Activated naive CD4-positive, alpha-beta T cell treated with anti-CD3 and anti-CD28 coated beads, Interleukin-2, amount 50 U/mL, for 24 hours (primary cell): ENCODE measurements around the gene SLC25A26.
"Not testable (repeated sequence)": the region's sequence is repeated elsewhere in the genome, so short reads cannot be mapped to it uniquely, and the experiment has no call there.

Experiments
- H3K27ac Mint-ChIP-seq: one replicate; pipeline ENCODE4 v1.8.0; 2021; ENCODE audit warnings: mild to moderate bottlenecking, mixed read lengths
- H3K27me3 Mint-ChIP-seq: one replicate; pipeline ENCODE4 v1.8.0; 2021; ENCODE audit warnings: mixed read lengths
- H3K36me3 Mint-ChIP-seq: one replicate; pipeline ENCODE4 v1.8.0; 2021; ENCODE audit warnings: mixed read lengths
- H3K4me1 Mint-ChIP-seq: one replicate; pipeline ENCODE4 v1.8.0; 2021; ENCODE audit warnings: mixed read lengths
- H3K4me3 Mint-ChIP-seq: one replicate; pipeline ENCODE4 v1.8.0; 2021; ENCODE audit warnings: mild to moderate bottlenecking, mixed read lengths
- H3K9me3 Mint-ChIP-seq: one replicate; pipeline ENCODE4 v1.8.0; 2021; ENCODE audit warnings: mixed read lengths

Gene SLC25A26

DNA sequence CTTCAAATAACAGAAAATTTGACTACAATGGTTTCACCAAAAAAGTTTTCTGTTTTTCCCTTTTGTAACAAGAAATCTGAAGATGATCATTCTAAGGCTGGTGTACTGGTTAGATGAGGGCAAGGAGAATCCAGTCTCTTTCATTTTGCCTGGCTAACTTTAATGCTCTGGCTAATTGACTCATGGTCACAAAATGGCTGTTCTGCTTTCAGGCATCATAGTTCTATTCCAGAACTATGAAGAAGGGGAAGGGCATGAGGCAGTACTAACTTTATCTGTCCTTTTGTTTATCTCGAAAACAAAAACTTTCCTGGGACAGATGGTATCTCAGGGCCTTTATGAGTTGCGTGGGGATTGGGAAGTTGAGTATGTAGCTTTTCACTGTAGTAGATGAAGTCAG, 50.4 kb downstream of the SLC25A26 start:
- Mint-ChIP-seq H3K27me3 (no peaks in the 10 kb centered on the region), H3K36me3 (peaks cover 12% of the 10 kb centered on the region), H3K9me3 (no peaks in the 10 kb centered on the region), H3K27ac (no peak overlapping the region), H3K4me1 (peaks cover 14% of the 10 kb centered on the region), H3K4me3 (no peak overlapping the region)

GRCh38 chr3:66272016-66272415, 51.2 kb downstream of the SLC25A26 start:
- H3K9me3 Mint-ChIP-seq = no peaks in the 10 kb centered on the region
- no peak overlapping the region for H3K4me3 Mint-ChIP-seq
- H3K27ac Mint-ChIP-seq = no peak overlapping the region
- H3K36me3 Mint-ChIP-seq = peaks cover 11% of the 10 kb centered on the region
- peaks cover 22% of the 10 kb centered on the region for H3K4me1 Mint-ChIP-seq
- no peaks in the 10 kb centered on the region for H3K27me3 Mint-ChIP-seq

DNA sequence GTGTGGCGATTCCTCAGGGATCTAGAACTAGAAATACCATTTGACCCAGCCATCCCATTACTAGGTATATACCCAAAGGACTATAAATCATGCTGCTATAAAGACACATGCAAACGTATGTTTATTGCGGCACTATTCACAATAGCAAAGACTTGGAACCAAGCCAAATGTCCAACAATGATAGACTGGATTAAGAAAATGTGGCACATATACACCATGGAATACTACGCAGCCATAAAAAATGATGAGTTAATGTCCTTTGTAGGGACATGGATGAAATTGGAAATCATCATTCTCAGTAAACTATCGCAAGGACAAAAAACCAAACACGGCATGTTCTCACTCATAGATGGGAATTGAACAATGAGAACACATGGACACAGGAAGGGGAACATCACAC, 54.0 kb downstream of the SLC25A26 start:
- H3K4me3 Mint-ChIP-seq, H3K36me3 Mint-ChIP-seq, H3K27ac Mint-ChIP-seq, H3K9me3 Mint-ChIP-seq, H3K27me3 Mint-ChIP-seq: not testable (repeated sequence)
- peaks cover 36% of the 10 kb centered on the region for H3K4me1 Mint-ChIP-seq

DNA sequence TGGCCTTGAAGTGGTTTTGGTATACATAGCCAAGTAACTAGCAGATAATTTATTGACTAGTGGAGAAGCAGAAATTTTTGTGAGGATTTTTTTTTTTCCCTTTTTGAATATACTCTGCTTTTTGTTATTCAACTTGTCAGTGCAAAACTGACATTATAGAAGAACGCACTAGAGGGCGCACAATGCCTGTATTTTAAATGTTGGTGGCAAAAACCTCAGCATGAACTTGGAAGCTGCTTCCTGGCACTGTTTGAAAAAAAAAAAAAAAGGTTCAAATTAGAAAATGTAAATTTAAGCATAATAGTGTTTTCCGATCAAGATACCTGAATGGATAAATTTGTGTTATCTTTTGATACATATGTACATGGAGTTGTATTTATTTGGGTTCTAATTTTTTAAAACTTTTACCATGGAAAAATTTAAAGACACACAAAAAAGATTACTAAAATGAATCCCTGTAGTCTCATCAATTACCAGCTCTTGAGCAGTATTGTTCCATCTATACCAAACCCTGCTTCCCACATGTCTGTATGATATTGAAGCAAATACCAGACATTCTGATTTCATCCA, 56.0 kb downstream of the SLC25A26 start:
- no peak overlapping the region for H3K4me3 Mint-ChIP-seq
- H3K4me1 Mint-ChIP-seq = peaks cover 41% of the 10 kb centered on the region
- H3K27ac Mint-ChIP-seq = no peak overlapping the region
- no peaks in the 10 kb centered on the region for H3K27me3 Mint-ChIP-seq
- H3K9me3 Mint-ChIP-seq = no peaks in the 10 kb centered on the region
- peaks cover 6% of the 10 kb centered on the region for H3K36me3 Mint-ChIP-seq

DNA sequence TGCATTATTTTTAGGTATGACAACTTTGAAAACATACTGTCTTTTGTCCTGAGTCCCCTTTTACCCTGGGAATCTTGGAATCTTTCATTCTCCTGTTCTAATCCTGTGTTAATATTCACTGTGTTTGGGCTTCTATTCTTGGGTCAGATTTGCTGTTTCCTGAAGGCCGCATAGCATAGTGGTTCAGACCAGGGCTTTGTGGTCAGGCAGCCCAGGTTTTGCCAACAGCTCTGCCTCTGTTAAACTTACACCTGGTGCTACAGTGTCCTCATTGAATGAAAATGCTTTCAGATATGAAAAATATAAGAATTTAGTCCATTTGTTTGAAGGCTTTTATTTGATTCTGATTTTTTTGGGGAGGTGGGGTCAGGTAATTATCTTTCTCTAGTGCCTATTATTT, 58.4 kb downstream of the SLC25A26 start:
- Mint-ChIP-seq H3K4me1 (peaks cover 41% of the 10 kb centered on the region), H3K4me3 (no peak overlapping the region), H3K27me3 (no peaks in the 10 kb centered on the region), H3K27ac (no peak overlapping the region), H3K36me3 (peaks cover 1% of the 10 kb centered on the region), H3K9me3 (no peaks in the 10 kb centered on the region)

DNA sequence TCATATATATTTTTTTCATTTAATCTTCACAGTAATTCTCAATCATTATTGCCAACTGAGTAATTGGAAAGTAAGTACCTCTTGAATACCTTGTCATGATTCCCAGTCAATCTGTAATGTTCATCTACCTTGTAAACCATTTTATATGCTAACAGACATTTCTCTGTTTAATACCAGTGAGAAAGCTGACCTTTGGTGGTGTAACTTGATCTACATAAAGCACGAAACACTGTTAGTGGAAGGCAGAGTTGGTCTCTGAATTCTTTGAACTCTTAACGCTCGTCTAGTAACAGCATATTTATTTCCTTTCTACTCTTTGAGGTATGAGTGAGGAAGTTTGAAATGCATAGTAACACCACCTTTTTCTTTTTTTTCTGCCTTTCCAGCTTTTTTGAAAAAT, 59.5 kb downstream of the SLC25A26 start:
- Mint-ChIP-seq H3K27me3 (no peaks in the 10 kb centered on the region), H3K36me3 (peaks cover 1% of the 10 kb centered on the region), H3K9me3 (no peaks in the 10 kb centered on the region), H3K27ac (no peak overlapping the region), H3K4me3 (peak overlapping the region; percentile 64), H3K4me1 (peaks cover 45% of the 10 kb centered on the region)

GRCh38 chr3:66291922-66292321, 71.1 kb downstream of the SLC25A26 start:
- not testable (repeated sequence) for H3K27ac Mint-ChIP-seq, H3K27me3 Mint-ChIP-seq, H3K9me3 Mint-ChIP-seq, H3K4me3 Mint-ChIP-seq
- H3K4me1 Mint-ChIP-seq = peaks cover 61% of the 10 kb centered on the region
- peaks cover 18% of the 10 kb centered on the region for H3K36me3 Mint-ChIP-seq

DNA sequence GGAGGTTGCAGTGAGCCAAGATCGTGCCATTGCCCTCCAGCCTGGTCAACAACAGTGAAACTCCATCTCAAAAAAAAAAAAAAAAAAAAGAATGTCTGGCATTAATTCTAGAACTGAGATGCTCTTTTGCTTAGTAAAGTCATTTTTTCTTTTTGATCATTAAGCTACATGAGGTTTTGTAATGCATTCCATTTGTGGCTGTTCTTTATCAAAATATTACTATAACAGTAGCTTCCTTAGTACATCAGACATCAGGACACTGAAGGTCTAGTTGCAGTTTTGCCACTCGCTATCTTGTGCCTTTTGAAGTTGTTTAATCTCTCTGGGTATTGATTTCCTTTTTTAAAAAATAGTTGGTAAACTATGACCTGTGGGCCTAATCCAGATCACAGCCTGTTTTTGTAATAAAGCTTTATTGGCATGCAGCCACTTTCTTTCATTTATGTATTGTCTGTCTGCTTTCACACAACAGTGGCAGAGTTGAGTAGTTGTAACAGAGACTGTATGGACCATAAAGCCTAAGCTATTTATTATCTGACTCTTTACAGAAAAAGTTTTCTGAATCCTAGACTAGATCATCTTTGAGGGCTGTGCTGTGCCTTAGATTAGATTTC, 76.6 kb downstream of the SLC25A26 start:
- Mint-ChIP-seq H3K27ac (peak overlapping the region; percentile 52), H3K36me3 (peaks cover 7% of the 10 kb centered on the region), H3K4me3 (peak overlapping the region; percentile 15), H3K27me3 (no peaks in the 10 kb centered on the region), H3K9me3 (no peaks in the 10 kb centered on the region), H3K4me1 (peaks cover 69% of the 10 kb centered on the region)

DNA sequence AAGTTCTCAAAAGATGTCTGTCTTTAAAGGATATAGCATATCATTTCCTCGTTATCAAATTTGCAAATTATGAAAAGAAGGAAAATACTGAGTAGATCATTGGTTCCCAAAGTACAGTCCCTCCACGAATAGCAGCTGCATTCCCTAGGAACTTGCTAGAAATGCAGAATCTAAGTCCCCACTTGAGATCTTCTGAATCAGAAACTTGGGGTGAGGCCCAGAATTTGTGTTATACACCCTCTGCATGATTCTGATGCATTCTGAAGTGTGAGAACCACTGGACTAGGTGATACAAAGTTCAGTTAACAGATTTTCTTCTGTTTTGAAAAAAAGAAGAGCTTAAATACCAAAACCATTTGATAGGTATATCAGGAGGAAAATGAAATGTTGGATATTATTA, 77.1 kb downstream of the SLC25A26 start:
- Mint-ChIP-seq H3K9me3 (no peaks in the 10 kb centered on the region), H3K4me3 (peak overlapping the region; percentile 11), H3K27ac (peak overlapping the region; percentile 52), H3K27me3 (no peaks in the 10 kb centered on the region), H3K36me3 (peaks cover 6% of the 10 kb centered on the region), H3K4me1 (peaks cover 70% of the 10 kb centered on the region)

DNA sequence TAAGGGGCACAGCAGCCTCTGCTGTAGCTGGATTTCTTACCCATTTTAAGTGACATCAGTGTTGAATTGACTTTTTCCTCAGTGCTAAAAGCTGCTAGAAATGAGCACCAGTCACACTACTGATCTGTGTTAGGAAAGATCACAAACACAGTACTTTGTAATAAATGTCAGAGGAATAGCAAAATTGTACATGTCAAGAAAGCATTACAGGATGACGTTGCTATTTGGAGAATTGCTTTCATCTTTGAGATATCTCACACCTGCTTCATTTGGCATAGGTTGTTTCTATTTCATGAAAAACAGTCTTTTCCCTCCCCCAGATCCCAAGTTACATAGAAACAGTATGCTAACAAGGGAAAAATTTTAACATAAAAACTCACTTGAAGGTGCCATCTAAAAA, 77.8 kb downstream of the SLC25A26 start:
- Mint-ChIP-seq H3K27me3 (no peaks in the 10 kb centered on the region), H3K4me3 (no peak overlapping the region), H3K4me1 (peaks cover 71% of the 10 kb centered on the region), H3K36me3 (peaks cover 4% of the 10 kb centered on the region), H3K9me3 (no peaks in the 10 kb centered on the region), H3K27ac (peak overlapping the region; percentile 57)

DNA sequence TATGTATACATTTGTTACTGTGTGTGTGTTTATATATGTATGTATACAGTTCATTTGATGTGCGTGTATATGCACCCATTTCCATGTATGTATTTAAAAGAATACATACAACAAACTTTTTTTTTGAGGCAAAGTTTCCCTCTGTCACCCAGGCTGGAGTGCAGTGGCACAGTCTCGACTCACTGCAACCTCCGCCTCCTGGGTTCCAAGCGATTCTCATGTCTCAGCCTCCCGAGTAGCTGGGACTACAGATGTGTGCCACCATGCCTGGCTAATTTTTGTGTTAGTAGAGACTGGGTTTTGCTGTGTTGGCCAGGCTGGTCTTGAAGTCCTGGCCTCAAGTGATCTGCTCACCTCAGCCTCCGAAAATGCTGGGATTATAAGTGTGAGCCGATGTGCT, 78.3 kb downstream of the SLC25A26 start:
- not testable (repeated sequence) for H3K27ac Mint-ChIP-seq, H3K27me3 Mint-ChIP-seq, H3K36me3 Mint-ChIP-seq, H3K4me3 Mint-ChIP-seq, H3K9me3 Mint-ChIP-seq
- H3K4me1 Mint-ChIP-seq = peaks cover 74% of the 10 kb centered on the region

DNA sequence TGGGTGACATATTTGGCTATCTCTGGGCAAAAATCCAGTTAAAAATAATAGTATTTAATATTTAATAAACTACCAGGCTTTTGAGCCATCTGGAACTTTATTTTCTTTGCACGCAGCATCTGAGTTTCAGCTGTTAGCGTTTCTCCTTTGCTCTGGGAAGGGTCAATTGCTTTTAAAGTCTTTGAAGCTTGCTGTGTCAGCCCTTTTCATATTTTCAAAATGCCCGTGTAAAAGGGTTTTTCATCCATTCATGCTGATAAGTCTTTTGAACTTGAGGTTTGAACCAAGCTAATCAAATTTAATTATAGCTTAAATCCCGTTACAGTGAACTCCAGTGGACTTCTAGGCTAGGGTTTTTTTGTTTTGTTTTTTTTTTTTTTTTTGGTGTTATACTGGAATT, 79.1 kb downstream of the SLC25A26 start:
- Mint-ChIP-seq H3K27ac (no peak overlapping the region), H3K36me3 (peaks cover 6% of the 10 kb centered on the region), H3K27me3 (no peaks in the 10 kb centered on the region), H3K9me3 (no peaks in the 10 kb centered on the region), H3K4me3 (no peak overlapping the region), H3K4me1 (peaks cover 78% of the 10 kb centered on the region)

DNA sequence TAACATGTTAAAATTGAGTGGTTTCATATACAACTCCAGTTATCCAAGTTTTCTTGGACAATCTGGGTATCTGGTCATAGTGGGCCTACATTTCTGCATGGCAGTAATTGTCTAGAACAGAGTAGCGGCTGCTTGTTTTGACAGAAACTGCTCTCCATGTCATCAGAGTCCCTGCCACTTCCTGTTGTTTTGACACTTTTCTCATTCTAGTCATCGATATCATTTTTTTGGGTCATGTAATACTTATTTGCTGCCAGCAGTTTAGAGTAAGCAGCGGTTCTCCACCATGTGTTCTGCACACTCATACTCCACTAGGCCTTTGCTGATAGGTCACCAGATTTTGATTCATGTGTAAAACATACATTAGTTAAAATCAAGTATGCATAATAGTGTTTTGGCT, 81.5 kb downstream of the SLC25A26 start:
- Mint-ChIP-seq H3K36me3 (peaks cover 15% of the 10 kb centered on the region), H3K27ac (peak overlapping the region; percentile 98), H3K27me3 (no peaks in the 10 kb centered on the region), H3K4me3 (peak overlapping the region; percentile 73), H3K4me1 (peaks cover 74% of the 10 kb centered on the region), H3K9me3 (no peaks in the 10 kb centered on the region)

DNA sequence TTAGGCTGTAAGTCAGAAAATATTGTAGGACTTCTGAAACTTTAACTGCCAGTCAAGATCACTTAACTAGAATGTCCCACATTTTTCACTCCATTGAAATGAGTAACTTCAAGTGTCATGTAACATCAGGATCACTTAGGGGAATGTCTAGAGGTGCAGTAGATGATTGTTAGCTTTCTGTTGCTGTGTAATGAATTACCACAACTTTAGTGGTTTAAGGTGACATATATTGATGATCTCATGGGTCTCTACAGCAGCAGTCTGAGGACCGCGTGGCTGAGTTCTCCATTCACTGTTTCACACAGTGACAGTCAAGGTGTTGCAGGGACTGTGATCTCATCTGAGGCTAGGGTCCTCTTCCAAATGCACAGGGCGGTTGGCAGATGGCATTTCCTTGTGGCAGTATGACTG, 82.7 kb downstream of the SLC25A26 start:
- Mint-ChIP-seq H3K27ac (peak overlapping the region; percentile 90), H3K36me3 (peaks cover 25% of the 10 kb centered on the region), H3K27me3 (no peaks in the 10 kb centered on the region), H3K4me3 (peak overlapping the region; percentile 30), H3K4me1 (peaks cover 62% of the 10 kb centered on the region), H3K9me3 (no peaks in the 10 kb centered on the region)

DNA sequence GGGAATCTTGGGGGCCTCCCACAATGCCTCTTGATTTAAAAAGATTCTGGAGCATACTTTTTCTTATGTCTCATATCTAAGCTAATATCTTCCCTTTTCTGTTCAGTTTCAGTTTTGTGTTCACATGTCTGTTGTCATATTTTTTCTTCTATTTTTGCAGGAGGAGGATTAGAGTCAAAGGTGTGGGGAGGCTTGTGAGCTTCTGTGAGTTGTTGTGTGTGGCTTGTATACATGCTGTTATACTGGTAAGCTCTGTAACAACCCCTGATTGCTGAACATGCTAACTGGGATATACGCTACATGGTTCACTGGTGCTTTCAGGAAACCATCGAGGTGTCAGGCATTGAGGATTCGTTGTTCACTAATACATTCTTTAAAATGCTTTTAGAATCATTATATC, 83.5 kb downstream of the SLC25A26 start:
- Mint-ChIP-seq H3K36me3 (peaks cover 25% of the 10 kb centered on the region), H3K4me3 (peak overlapping the region; percentile 23), H3K9me3 (no peaks in the 10 kb centered on the region), H3K27ac (peak overlapping the region; percentile 30), H3K27me3 (no peaks in the 10 kb centered on the region), H3K4me1 (peaks cover 54% of the 10 kb centered on the region)

GRCh38 chr3:66306086-66306485, 85.3 kb downstream of the SLC25A26 start:
- H3K27ac Mint-ChIP-seq, H3K27me3 Mint-ChIP-seq, H3K9me3 Mint-ChIP-seq, H3K4me3 Mint-ChIP-seq: not testable (repeated sequence)
- peaks cover 41% of the 10 kb centered on the region for H3K4me1 Mint-ChIP-seq
- peaks cover 25% of the 10 kb centered on the region for H3K36me3 Mint-ChIP-seq

DNA sequence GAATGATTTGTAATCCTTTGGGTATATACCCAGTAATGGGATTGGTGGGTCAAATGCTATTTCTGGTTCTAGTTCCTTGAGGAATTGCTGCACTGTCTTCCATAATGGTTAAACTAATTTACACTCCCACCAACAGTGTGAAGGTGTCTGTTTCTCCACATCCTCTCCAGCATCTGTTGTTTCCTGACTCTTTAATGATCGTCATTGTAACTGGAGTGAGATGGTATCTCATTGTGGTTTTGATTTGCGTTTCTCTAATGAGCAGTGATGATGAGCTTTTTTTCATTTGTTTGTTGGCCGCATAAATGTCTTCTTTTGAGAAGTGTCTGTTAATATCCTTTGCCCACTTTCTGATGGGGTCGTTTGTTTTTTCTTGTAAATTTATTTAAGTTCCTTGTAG, 86.2 kb downstream of the SLC25A26 start:
- H3K36me3 Mint-ChIP-seq = peaks cover 25% of the 10 kb centered on the region
- not testable (repeated sequence) for H3K9me3 Mint-ChIP-seq, H3K27me3 Mint-ChIP-seq, H3K27ac Mint-ChIP-seq
- H3K4me1 Mint-ChIP-seq = peaks cover 32% of the 10 kb centered on the region
- peak overlapping the region; percentile 9 for H3K4me3 Mint-ChIP-seq
